GM21717 (cell line): ENCODE data around the gene PIP4P1.
"Not testable (repeated sequence)": the region's sequence is repeated elsewhere in the genome, so short reads cannot be mapped to it uniquely, and the experiment has no call there.

Source experiments
- ATAC-seq: cut with Tn5 transposase; IDR thresholded peaks from one replicate; pipeline ENCODE4 v1.9.1; 2021; ENCODE audit warnings: mild to moderate bottlenecking, moderate library complexity; ENCODE audit not compliant: unreplicated experiment

PIP4P1 gene

GRCh38 chr14:20461225-20462141, at the start of gene PIP4P1:
Gene PIP4P1 (minus strand): TSS chr14:20461434. CDS start chr14:20461325, 109 bp downstream.
- ATAC-seq, result peak; percentile 91

- ATAC-seq, result no peak
Measured at GRCh38 chr14:20508367-20508766, 47.1 kb upstream of the PIP4P1 start.

- ATAC-seq, result not testable (repeated sequence)
Measured at GRCh38 chr14:20507537-20507936, 46.3 kb upstream of the PIP4P1 start.

- ATAC-seq, result not testable (repeated sequence)
Measured at GRCh38 chr14:20506752-20507151, 45.5 kb upstream of the PIP4P1 start.

GRCh38 chr14:20506276-20506675, 45.0 kb upstream of the PIP4P1 start:
- ATAC-seq, result not testable (repeated sequence)

- ATAC-seq, result no peak
Measured at GRCh38 chr14:20503898-20504297, 42.7 kb upstream of the PIP4P1 start.

- ATAC-seq, result no peak
Measured at GRCh38 chr14:20501346-20501745, 40.1 kb upstream of the PIP4P1 start.

- ATAC-seq, result no peak
Measured at GRCh38 chr14:20499881-20500280, 38.6 kb upstream of the PIP4P1 start.

GRCh38 chr14:20499108-20499507, 37.9 kb upstream of the PIP4P1 start:
- no peak for ATAC-seq

GRCh38 chr14:20498622-20499021, 37.4 kb upstream of the PIP4P1 start:
- no peak for ATAC-seq

- ATAC-seq, result no peak
Measured at GRCh38 chr14:20494935-20495766, 33.9 kb upstream of the PIP4P1 start.

- ATAC-seq, result no peak
Measured at GRCh38 chr14:20493634-20494033, 32.4 kb upstream of the PIP4P1 start.

- no peak for ATAC-seq
Measured at GRCh38 chr14:20492486-20492885, 31.3 kb upstream of the PIP4P1 start.

GRCh38 chr14:20490563-20490962, 29.3 kb upstream of the PIP4P1 start:
- no peak for ATAC-seq

GRCh38 chr14:20489093-20489994, 28.1 kb upstream of the PIP4P1 start:
- peak; percentile 34 for ATAC-seq

GRCh38 chr14:20487396-20487725, 26.1 kb upstream of the PIP4P1 start:
- ATAC-seq, result no peak

GRCh38 chr14:20486684-20487395, 25.6 kb upstream of the PIP4P1 start:
- no peak for ATAC-seq

- ATAC-seq, result no peak
Measured at GRCh38 chr14:20485900-20486299, 24.7 kb upstream of the PIP4P1 start.

GRCh38 chr14:20482382-20482781, 21.1 kb upstream of the PIP4P1 start:
- ATAC-seq, result no peak

- ATAC-seq, result no peak
Measured at GRCh38 chr14:20478894-20479293, 17.7 kb upstream of the PIP4P1 start.
